K562 (cell line): ENCODE results near the gene CDCA3. TPM values are rescaled to one million over a fixed set of nuclear protein-coding genes. Genes with fewer than 3 reads are reported as not detected.

Source experiments
- KDM1A ChIP-seq, 2 experiments: fragments of 450-650 bp; IDR thresholded peaks; 2 replicates each; pipeline ENCODE4 v1.6.1; 2016; ENCODE audit warnings: mild to moderate bottlenecking in 2 of 2
- NFE2 ChIP-seq: IDR thresholded peaks from 2 replicates; pipeline ENCODE4 v1.6.1; 2014; ENCODE audit warnings: antibody characterized with exemption, low read depth
- NFXL1 ChIP-seq: fragments of 450-650 bp; formaldehyde crosslinking; IDR thresholded peaks from 2 replicates; pipeline ENCODE4 v1.4.0; 2021; ENCODE audit warnings: mild to moderate bottlenecking
- PTBP1 ChIP-seq: fragments of 200-400 bp; formaldehyde crosslinking; IDR thresholded peaks from 2 replicates; pipeline ENCODE4 v1.6.1; 2017; ENCODE audit warnings: low read depth, low read length
- TCF7L2 ChIP-seq: fragments of 150-350 bp; IDR thresholded peaks from 2 replicates; pipeline ENCODE4 v1.6.1; 2016; ENCODE audit warnings: low read depth, mild to moderate bottlenecking, low read length, moderate library complexity
- TFAM ChIP-seq: fragments of 250-450 bp; sonication (Bioruptor Pico); conservative IDR thresholded peaks from 2 replicates; pipeline ENCODE4 v1.5.0; 2021; ENCODE audit warnings: mild to moderate bottlenecking, moderate library complexity
- TRIM24 ChIP-seq, 2 experiments: fragments of 450-650 bp; IDR thresholded peaks; 2 replicates each; pipeline ENCODE4 v1.6.1; 2016
- ZFX ChIP-seq: sonication (generic); formaldehyde crosslinking; IDR thresholded peaks from 2 replicates; pipeline ENCODE4 v1.8.0; 2022; ENCODE audit warnings: mild to moderate bottlenecking, missing genetic modification reagents, moderate library complexity
- ZNF184 ChIP-seq: sonication (generic); formaldehyde crosslinking; IDR thresholded peaks from 2 replicates; pipeline ENCODE4 v1.5.0; 2020; ENCODE audit warnings: missing genetic modification reagents
- ZNF778 ChIP-seq: fragments of 450-650 bp; formaldehyde crosslinking; IDR thresholded peaks from 2 replicates; pipeline ENCODE4 v1.4.0; 2020; ENCODE audit warnings: mild to moderate bottlenecking, moderate library complexity
- polyA plus RNA-seq, 8 experiments: library from polyadenylated mRNA; depleted of rRNA in 4 of 8; stranded (reverse) in 5 of 8; unstranded in 3 of 8; fragments of >200 nt; fragmentation: Nextera tagmentation in 2 of 8; fragmentation: Illumina TruSeq in 1 of 8; extraction: Ambion mirVana in 2 of 8; extraction: Trizol in 1 of 8; gene quantifications; 2 replicates each; pipeline versions ENCODE4 v1.2.1 to v1.2.3, GENCODE V29; 2011 to 2014; ENCODE audit warnings: inconsistent platforms in 1 of 8, missing spikeins in 1 of 8
- total RNA-seq, 7 experiments: library from RNA; depleted of rRNA in 6 of 7; stranded (reverse); fragments of >200 nt in 6 of 7; fragmentation: Illumina TruSeq in 2 of 7; extraction: Trizol in 2 of 7; gene quantifications; 2 replicates each; pipeline versions ENCODE4 v1.2.1 to v1.2.3, GENCODE V29; 2011 to 2021; ENCODE audit warnings: low replicate concordance in 1 of 7
- TF ChIP-seq, protein P1 (sequence below), 2 experiments: fragments of 450-650 bp; IDR thresholded peaks; 2 replicates each; pipeline ENCODE4 v1.6.1; 2016; ENCODE audit warnings: mild to moderate bottlenecking in 2 of 2, borderline replicate concordance in 1 of 2, low read depth in 1 of 2, moderate library complexity in 1 of 2

The CDCA3 gene
- total and polyA plus RNA-seq, 9 of the 15 experiments (the other 6 are each of a cell fraction or from before 2014, with no cell fraction given), result 24.2 to 80.8 (median 55.1) TPM

- TF ChIP-seq, protein P1, sequence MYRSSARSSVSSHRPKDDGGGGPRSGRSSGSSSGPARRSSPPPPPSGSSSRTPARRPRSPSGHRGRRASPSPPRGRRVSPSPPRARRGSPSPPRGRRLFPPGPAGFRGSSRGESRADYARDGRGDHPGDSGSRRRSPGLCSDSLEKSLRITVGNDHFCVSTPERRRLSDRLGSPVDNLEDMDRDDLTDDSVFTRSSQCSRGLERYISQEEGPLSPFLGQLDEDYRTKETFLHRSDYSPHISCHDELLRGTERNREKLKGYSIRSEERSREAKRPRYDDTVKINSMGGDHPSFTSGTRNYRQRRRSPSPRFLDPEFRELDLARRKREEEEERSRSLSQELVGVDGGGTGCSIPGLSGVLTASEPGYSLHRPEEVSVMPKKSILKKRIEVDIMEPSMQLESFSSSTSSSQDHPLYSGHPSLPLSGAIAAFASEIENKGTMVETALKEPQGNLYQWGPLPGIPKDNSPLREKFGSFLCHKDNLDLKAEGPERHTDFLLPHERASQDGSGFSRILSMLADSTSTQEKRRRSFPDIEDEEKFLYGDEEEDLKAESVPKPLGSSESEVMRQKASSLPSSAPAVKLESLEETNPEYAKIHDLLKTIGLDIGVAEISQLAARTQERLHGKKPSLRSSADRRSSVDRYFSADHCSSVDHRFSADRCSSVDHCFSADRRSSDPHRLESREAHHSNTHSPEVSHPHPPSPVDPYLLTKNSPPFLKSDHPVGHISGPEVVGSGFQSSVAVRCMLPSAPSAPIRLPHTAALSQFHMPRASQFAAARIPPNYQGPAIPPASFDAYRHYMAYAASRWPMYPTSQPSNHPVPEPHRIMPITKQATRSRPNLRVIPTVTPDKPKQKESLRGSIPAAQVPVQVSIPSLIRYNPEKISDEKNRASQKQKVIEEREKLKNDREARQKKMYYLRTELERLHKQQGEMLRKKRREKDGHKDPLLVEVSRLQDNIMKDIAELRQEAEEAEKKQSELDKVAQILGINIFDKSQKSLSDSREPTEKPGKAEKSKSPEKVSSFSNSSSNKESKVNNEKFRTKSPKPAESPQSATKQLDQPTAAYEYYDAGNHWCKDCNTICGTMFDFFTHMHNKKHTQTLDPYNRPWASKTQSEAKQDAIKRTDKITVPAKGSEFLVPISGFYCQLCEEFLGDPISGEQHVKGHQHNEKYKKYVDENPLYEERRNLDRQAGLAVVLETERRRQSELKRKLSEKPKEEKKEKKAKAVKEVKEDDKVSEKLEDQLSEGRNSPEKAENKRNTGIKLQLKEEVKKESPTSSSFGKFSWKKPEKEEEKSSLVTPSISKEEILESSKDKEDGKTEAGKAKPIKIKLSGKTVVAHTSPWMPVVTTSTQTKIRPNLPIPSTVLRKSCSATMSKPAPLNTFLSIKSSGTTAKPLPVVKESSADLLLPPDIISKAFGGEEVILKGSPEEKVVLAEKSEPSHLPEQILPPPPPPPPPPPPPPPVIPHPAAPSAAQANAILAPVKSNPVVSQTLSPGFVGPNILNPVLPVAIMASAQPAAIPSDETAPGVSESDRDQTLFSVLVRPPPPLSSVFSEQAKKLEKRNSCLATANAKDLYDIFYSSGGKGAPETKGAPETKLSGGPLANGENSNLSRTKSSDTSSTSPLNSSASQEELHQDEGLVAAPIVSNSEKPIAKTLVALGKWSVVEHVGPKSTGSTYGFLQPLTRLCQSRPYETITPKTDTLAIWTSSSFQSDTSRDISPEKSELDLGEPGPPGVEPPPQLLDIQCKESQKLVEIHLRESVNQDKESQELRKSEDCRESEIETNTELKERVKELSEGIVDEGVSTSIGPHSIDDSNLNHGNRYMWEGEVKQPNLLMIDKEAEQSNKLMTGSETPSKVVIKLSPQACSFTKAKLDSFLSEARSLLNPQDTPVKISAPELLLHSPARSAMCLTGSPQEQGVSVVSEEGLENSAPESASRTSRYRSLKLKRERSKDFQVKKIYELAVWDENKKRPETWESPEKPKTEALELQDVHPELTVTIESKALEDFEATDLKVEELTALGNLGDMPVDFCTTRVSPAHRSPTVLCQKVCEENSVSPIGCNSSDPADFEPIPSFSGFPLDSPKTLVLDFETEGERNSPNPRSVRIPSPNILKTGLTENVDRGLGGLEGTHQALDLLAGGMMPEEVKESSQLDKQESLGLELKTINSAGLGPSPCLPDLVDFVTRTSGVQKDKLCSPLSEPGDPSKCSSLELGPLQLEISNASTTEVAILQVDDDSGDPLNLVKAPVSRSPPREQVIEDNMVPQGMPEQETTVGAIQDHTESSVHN (IDR thresholded peaks at IDR 0.05; ENCODE audit: borderline replicate concordance in 1 of 2, low read depth in 1 of 2), result no peak
- TF ChIP-seq TCF7L2, result no peak
- no peak for TF ChIP-seq KDM1A (IDR thresholded peaks at IDR 0.05)
- TF ChIP-seq ZNF184 (CRISPR knock-in tag), result no peak
- TF ChIP-seq ZFX, result peak; percentile 74; the same call in 1 of the 2 replicates
- TF ChIP-seq PTBP1, result no peak
- peak; percentile 100 for TF ChIP-seq NFE2
- TF ChIP-seq ZNF778 (CRISPR knock-in tag), result no peak
- TF ChIP-seq TFAM (CRISPR knock-in tag), result no peak
- no peak for TF ChIP-seq NFXL1
- TF ChIP-seq TRIM24 (IDR thresholded peaks at IDR 0.05), result peak; percentile 63 to 81; a peak in 3 of 4 replicates
Observed at GRCh38 chr12:6890789-6891645, 39.9 kb upstream of the CDCA3 start (continued).
